Central memory CD8-positive, alpha-beta T cell (primary cell): Measurements from ENCODE around the gene TRAK1.

ENCODE experiments used
- ATAC-seq: fragments of 150-1000 bp; cut with Tn5 transposase; replicated peaks from 2 replicates; pipeline ENCODE4 v1.10.0; 2022; ENCODE audit warnings: mild to moderate bottlenecking, moderate FRiP score, moderate number of reproducible peaks; ENCODE audit not compliant: poor library complexity, severe bottlenecking; ENCODE audit errors: extremely low read depth
- DNase-seq, 2 donors: peaks; one replicate each; pipeline ENCODE4 v3.0.0; 2021; ENCODE audit warnings: low spot score in 2 of 2
- H3K27ac Mint-ChIP-seq: one replicate; pipeline ENCODE4 v1.8.0; 2022; ENCODE audit warnings: low read depth, mild to moderate bottlenecking, moderate library complexity, mixed read lengths
- H3K27me3 Mint-ChIP-seq: one replicate; pipeline ENCODE4 v1.8.0; 2022; ENCODE audit warnings: mixed read lengths
- H3K36me3 Mint-ChIP-seq: one replicate; pipeline ENCODE4 v1.8.0; 2022; ENCODE audit warnings: mild to moderate bottlenecking, moderate library complexity, mixed read lengths; ENCODE audit not compliant: insufficient read depth
- H3K4me1 Mint-ChIP-seq: one replicate; pipeline ENCODE4 v1.8.0; 2022; ENCODE audit warnings: mixed read lengths
- H3K4me3 Mint-ChIP-seq: one replicate; pipeline ENCODE4 v1.8.0; 2022; ENCODE audit warnings: mild to moderate bottlenecking, moderate library complexity, mixed read lengths
- H3K9me3 Mint-ChIP-seq: one replicate; pipeline ENCODE4 v1.8.0; 2022; ENCODE audit warnings: mixed read lengths

The TRAK1 gene

DNA sequence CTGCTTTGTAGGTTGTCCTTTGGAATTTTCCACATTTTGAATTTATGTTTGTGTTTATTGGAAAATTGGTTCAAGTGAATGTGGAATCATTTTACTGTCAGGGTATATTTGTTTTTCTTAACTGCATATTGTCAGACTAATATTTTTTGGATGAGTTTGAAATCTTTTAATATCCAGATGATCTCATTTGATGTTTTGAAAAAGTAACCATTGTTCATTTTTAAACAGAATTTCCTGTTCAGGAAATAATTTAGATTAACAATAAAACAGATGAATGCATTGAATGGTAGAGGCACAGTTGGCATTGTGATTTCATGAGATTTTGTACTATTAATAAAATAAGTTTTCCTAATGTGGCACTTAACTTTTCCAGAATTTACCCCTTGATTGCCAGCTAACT lies 15.5 kb downstream of the TRAK1 start:
- no peaks in the 10 kb centered on the region for H3K9me3 Mint-ChIP-seq
- DNase-seq (no peak), ATAC-seq (no peak)
- no peaks in the 10 kb centered on the region for H3K4me1 Mint-ChIP-seq
- no peaks in the 10 kb centered on the region for H3K27me3 Mint-ChIP-seq
- no peak overlapping the region for H3K4me3 Mint-ChIP-seq
- no peak overlapping the region for H3K27ac Mint-ChIP-seq
- peaks cover 12% of the 10 kb centered on the region for H3K36me3 Mint-ChIP-seq

- Mint-ChIP-seq H3K27me3 (no peaks in the 10 kb centered on the region), H3K36me3 (peaks cover 6% of the 10 kb centered on the region), H3K4me3 (no peak overlapping the region), H3K9me3 (no peaks in the 10 kb centered on the region), H3K27ac (no peak overlapping the region), H3K4me1 (no peaks in the 10 kb centered on the region)
- ATAC-seq (no peak), DNase-seq (no peak)
These were observed 19.5 kb downstream of the TRAK1 start for GRCh38 chr3:42110631-42111030.

GRCh38 chr3:42114130-42114725 lies 23.1 kb downstream of the TRAK1 start:
- Mint-ChIP-seq H3K4me1 (peaks cover 6% of the 10 kb centered on the region), H3K36me3 (peaks cover 2% of the 10 kb centered on the region), H3K27ac (no peak overlapping the region), H3K4me3 (no peak overlapping the region), H3K9me3 (no peaks in the 10 kb centered on the region), H3K27me3 (no peaks in the 10 kb centered on the region)
- DNase-seq (no peak), ATAC-seq (no peak)

DNA sequence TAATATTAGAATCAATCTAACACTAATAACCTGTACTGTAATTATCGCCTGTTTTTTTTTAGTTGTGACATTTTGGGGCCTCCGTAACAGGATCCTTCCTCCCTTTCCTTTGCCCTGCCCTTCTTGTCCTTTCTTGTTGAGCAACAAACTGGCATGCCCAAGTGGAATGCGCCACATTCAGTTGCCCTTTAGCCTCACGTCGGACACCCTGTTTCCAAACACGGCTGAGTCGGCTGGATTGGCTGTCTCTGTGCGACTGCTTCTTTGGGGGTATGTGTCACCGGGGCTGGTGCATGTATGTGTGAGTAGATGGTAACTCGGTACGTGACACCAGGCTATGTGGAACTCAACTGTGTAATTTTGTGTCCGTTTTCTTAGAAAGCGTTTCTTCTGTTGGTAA lies 24.1 kb downstream of the TRAK1 start:
- no peak overlapping the region for H3K27ac Mint-ChIP-seq
- H3K4me1 Mint-ChIP-seq, result peaks cover 6% of the 10 kb centered on the region
- no peak for ATAC-seq
- H3K27me3 Mint-ChIP-seq, result no peaks in the 10 kb centered on the region
- H3K4me3 Mint-ChIP-seq, result no peak overlapping the region
- H3K9me3 Mint-ChIP-seq, result no peaks in the 10 kb centered on the region
- DNase-seq, result no peak
- H3K36me3 Mint-ChIP-seq, result no peaks in the 10 kb centered on the region

DNA sequence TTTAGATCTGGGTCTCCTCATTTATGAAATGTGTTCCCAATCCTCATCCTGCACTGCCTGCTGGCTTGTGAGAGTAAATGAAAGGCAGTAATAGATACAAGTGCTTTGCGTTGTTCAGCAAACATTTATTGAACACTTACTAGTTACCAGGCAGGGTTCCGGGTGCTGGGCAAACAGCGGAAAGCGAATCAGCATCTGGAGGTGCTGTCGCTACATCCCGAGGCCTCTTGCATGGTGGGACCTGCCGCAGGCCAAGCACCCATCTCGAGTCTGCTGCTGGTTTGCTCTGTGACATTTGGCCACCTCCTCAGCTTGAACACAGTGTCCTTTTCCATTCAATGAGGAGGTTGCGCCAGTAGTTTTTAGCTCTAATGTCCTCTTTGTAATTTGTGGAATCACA lies 24.8 kb downstream of the TRAK1 start:
- Mint-ChIP-seq H3K9me3 (no peaks in the 10 kb centered on the region), H3K27me3 (no peaks in the 10 kb centered on the region), H3K36me3 (no peaks in the 10 kb centered on the region), H3K27ac (no peak overlapping the region), H3K4me1 (peaks cover 6% of the 10 kb centered on the region), H3K4me3 (no peak overlapping the region)
- ATAC-seq, result no peak
- DNase-seq, result no peak

DNA sequence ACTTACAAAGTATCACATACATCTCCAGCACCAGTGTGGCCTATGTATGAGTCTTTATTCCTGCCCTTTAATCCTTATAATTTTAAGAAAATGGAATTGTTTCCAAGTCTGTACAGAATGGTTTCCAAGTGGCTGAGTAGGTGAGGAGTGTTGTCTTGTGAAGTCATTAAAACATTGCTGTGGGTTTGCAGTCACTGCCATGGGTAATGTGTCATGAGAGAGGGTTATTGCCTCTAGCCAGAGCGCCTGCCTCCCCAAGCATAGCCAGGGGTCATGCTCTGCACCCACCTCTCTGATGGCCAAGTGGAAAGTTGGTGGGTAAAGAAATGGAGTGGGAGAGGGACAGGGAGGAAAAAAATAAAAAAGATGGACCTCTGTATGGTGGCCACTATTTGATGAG lies 25.3 kb downstream of the TRAK1 start:
- no peaks in the 10 kb centered on the region for H3K27me3 Mint-ChIP-seq
- no peak for ATAC-seq
- peaks cover 6% of the 10 kb centered on the region for H3K4me1 Mint-ChIP-seq
- no peak overlapping the region for H3K27ac Mint-ChIP-seq
- H3K36me3 Mint-ChIP-seq, result no peaks in the 10 kb centered on the region
- DNase-seq, result no peak
- H3K4me3 Mint-ChIP-seq, result no peak overlapping the region
- H3K9me3 Mint-ChIP-seq, result no peaks in the 10 kb centered on the region

DNA sequence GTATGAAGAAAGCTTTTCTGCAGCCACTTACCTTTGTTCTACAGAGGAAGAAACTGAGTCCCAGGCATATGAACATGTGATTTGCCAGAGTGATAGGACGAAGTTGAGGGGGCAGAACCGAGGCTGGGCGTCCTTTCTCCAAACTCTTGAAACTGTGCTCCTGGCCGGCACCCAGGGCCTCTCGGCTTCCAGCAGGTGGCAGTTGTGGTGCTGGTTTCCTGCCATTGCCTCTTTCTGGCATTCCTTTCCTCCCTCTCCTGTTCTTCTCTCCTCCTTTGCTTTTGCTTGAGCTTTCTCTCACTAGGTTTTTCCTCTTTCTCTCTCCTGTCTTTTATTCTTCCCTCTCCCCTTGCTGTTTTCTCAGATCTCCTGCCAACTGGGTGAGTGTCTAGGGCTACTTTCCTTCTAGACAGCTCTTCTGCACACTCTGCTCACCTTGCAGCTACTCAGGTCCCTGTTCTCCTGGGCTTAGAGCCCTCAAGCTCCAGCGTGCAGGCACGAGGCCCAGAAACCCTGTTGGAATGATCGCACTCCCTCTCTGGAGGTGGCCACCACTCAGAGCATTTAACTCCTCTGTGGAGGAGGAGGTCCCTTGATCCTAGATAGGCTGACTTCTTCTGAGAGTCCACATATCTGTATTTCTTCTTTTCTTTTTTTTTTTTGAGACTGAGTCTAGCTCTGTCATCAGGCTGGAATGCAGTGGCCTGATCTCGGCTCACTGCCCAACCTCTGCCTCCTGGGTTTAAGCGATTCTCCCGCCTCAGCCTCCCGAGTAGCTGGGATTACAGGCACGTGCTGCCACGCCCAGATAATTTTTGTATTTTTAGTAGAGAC lies 26.2 kb downstream of the TRAK1 start:
- Mint-ChIP-seq H3K36me3 (no peaks in the 10 kb centered on the region), H3K27ac (peak overlapping the region; percentile 1)
- no peak for DNase-seq

GRCh38 chr3:42118762-42119361 lies 27.7 kb downstream of the TRAK1 start:
- Mint-ChIP-seq H3K27me3 (no peaks in the 10 kb centered on the region), H3K9me3 (no peaks in the 10 kb centered on the region), H3K4me1 (peaks cover 20% of the 10 kb centered on the region), H3K4me3 (no peak overlapping the region), H3K36me3 (no peaks in the 10 kb centered on the region), H3K27ac (peak overlapping the region; percentile 6)
- ATAC-seq (no peak), DNase-seq (no peak)

More for the DNA sequence above, 26.2 kb downstream of the TRAK1 start:
- Mint-ChIP-seq H3K4me3 (no peak overlapping the region), H3K4me1 (peaks cover 8% of the 10 kb centered on the region), H3K9me3 (no peaks in the 10 kb centered on the region), H3K27me3 (no peaks in the 10 kb centered on the region)
- no peak for ATAC-seq

- Mint-ChIP-seq H3K36me3 (peaks cover 2% of the 10 kb centered on the region), H3K27me3 (no peaks in the 10 kb centered on the region), H3K4me1 (peaks cover 20% of the 10 kb centered on the region), H3K9me3 (no peaks in the 10 kb centered on the region), H3K27ac (peak overlapping the region; percentile 6), H3K4me3 (no peak overlapping the region)
- ATAC-seq (no peak), DNase-seq (no peak)
These were observed 28.6 kb downstream of the TRAK1 start for GRCh38 chr3:42119561-42120355.

GRCh38 chr3:42120866-42121265 lies 29.7 kb downstream of the TRAK1 start:
- H3K27me3 Mint-ChIP-seq, result no peaks in the 10 kb centered on the region
- ATAC-seq, result no peak
- no peaks in the 10 kb centered on the region for H3K9me3 Mint-ChIP-seq
- H3K4me1 Mint-ChIP-seq, result peaks cover 20% of the 10 kb centered on the region
- H3K4me3 Mint-ChIP-seq, result no peak overlapping the region
- H3K36me3 Mint-ChIP-seq, result peaks cover 10% of the 10 kb centered on the region
- H3K27ac Mint-ChIP-seq, result no peak overlapping the region
- DNase-seq, result no peak

GRCh38 chr3:42122261-42123011 lies 31.3 kb downstream of the TRAK1 start:
- peaks cover 16% of the 10 kb centered on the region for H3K4me1 Mint-ChIP-seq
- no peak overlapping the region for H3K4me3 Mint-ChIP-seq
- ATAC-seq (no peak), DNase-seq (no peak)
- H3K27ac Mint-ChIP-seq, result no peak overlapping the region
- peaks cover 14% of the 10 kb centered on the region for H3K36me3 Mint-ChIP-seq
- H3K27me3 Mint-ChIP-seq, result no peaks in the 10 kb centered on the region
- H3K9me3 Mint-ChIP-seq, result no peaks in the 10 kb centered on the region

- ATAC-seq (no peak), DNase-seq (no peak)
- peak overlapping the region; percentile 70 for H3K27ac Mint-ChIP-seq
- peaks cover 14% of the 10 kb centered on the region for H3K4me1 Mint-ChIP-seq
- H3K36me3 Mint-ChIP-seq, result peaks cover 14% of the 10 kb centered on the region
- H3K27me3 Mint-ChIP-seq, result no peaks in the 10 kb centered on the region
- no peak overlapping the region for H3K4me3 Mint-ChIP-seq
- no peaks in the 10 kb centered on the region for H3K9me3 Mint-ChIP-seq
These were observed 31.9 kb downstream of the TRAK1 start for GRCh38 chr3:42123012-42123581.
